GM23248 (cell line): ENCODE data around the gene SLC5A1.

Experiments used
- EZH2 ChIP-seq: fragments of 200-600 bp; sonication (generic); IDR thresholded peaks from 2 replicates; pipeline ENCODE4 v1.6.1; 2018; ENCODE audit warnings: antibody characterized with exemption, mild to moderate bottlenecking; ENCODE audit not compliant: insufficient read depth, poor library complexity, severe bottlenecking
- EZH2phosphoT487 ChIP-seq: fragments of 200-600 bp; sonication (generic); IDR thresholded peaks from 2 replicates; pipeline ENCODE4 v1.6.1; 2018; ENCODE audit warnings: antibody characterized with exemption, moderate library complexity, mild to moderate bottlenecking, low read depth; ENCODE audit not compliant: insufficient read depth

DNA sequence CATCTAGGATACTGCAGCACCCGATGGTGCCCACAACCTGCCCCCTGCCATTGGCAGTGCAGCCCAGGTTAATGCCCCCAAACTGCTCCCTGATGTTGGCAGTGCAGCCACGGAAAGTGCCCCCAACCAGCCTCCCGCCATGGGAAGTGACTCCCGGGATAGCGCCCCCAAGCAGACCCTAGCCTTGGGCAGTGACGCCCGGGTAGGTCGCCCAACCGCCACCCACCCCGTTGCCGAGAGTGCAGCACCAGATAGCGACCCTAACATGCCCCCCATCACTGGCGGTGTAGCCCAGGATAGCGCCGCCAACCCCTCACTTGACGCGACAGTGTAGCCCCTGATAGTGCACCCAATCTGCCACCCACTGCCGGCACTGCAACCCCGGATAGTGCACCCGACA lies 77.5 kb downstream of the SLC5A1 start:
- no peak for TF ChIP-seq EZH2
- TF ChIP-seq EZH2phosphoT487, result no peak
